H9 (cell line): Measurements from ENCODE around the gene CMTM5. TPM values are rescaled to one million over a fixed set of nuclear protein-coding genes. Genes with fewer than 3 reads are reported as not detected.

Experiments
- DNase-seq: peaks from one replicate; pipeline ENCODE4 v3.0.0-alpha.2; 2017
- H2AFZ ChIP-seq: one replicate; pipeline ENCODE4 v1.6.1; 2013; ENCODE audit warnings: mild to moderate bottlenecking, low read length, control low read depth, moderate library complexity
- H2AK5ac ChIP-seq: 2 replicates; pipeline ENCODE4 v1.6.1; 2013; ENCODE audit warnings: low read length, control low read depth, mixed read lengths; ENCODE audit not compliant: insufficient read length
- H2BK120ac ChIP-seq: one replicate; pipeline ENCODE4 v1.6.1; 2013; ENCODE audit warnings: low read depth, mild to moderate bottlenecking, low read length, control low read depth, inconsistent platforms; ENCODE audit not compliant: poor library complexity, severe bottlenecking
- H2BK12ac ChIP-seq: 2 replicates; pipeline ENCODE4 v1.6.1; 2013; ENCODE audit warnings: low read length, control low read depth, mixed read lengths, low read depth; ENCODE audit not compliant: insufficient read length
- H2BK15ac ChIP-seq: 2 replicates; pipeline ENCODE4 v1.6.1; 2013; ENCODE audit warnings: low read depth, low read length, control low read depth
- H2BK20ac ChIP-seq: one replicate; pipeline ENCODE4 v1.6.1; 2013; ENCODE audit warnings: low read depth, mild to moderate bottlenecking, low read length, control low read depth, inconsistent platforms; ENCODE audit not compliant: poor library complexity, severe bottlenecking
- H2BK5ac ChIP-seq: 2 replicates; pipeline ENCODE4 v1.6.1; 2013; ENCODE audit warnings: low read length, control low read depth, mixed read lengths; ENCODE audit not compliant: insufficient read length
- H3K14ac ChIP-seq: 2 replicates; pipeline ENCODE4 v1.6.1; 2013; ENCODE audit warnings: low read length, control low read depth; ENCODE audit not compliant: insufficient read depth
- H3K18ac ChIP-seq: 2 replicates; pipeline ENCODE4 v1.6.1; 2013; ENCODE audit warnings: low read depth, mild to moderate bottlenecking, mixed read lengths, low read length, control low read depth; ENCODE audit not compliant: insufficient read length
- H3K23ac ChIP-seq: 2 replicates; pipeline ENCODE4 v1.6.1; 2013; ENCODE audit warnings: low read length, control low read depth, mixed read lengths, low read depth; ENCODE audit not compliant: insufficient read length
- H3K23me2 ChIP-seq: 2 replicates; pipeline ENCODE4 v1.6.1; 2013; ENCODE audit warnings: low read depth, mild to moderate bottlenecking, mixed read lengths, low read length, control low read depth; ENCODE audit not compliant: insufficient read length, poor library complexity, severe bottlenecking
- H3K27ac ChIP-seq: 2 replicates; pipeline ENCODE4 v1.5.1; 2013; ENCODE audit warnings: low read length, control low read depth, mixed read lengths, low read depth; ENCODE audit not compliant: insufficient read length
- H3K27me3 ChIP-seq: 2 replicates; pipeline ENCODE4 v1.6.1; 2013; ENCODE audit warnings: low read length, control low read depth, inconsistent platforms; ENCODE audit not compliant: insufficient read depth
- H3K4ac ChIP-seq: 2 replicates; pipeline ENCODE4 v1.6.1; 2013; ENCODE audit warnings: low read depth, mild to moderate bottlenecking, control low read depth, inconsistent platforms, low read length, moderate library complexity
- H3K4me1 ChIP-seq: 2 replicates; pipeline ENCODE4 v1.6.1; 2013; ENCODE audit warnings: low read length, control low read depth, inconsistent platforms; ENCODE audit not compliant: insufficient read depth
- H3K4me2 ChIP-seq: 2 replicates; pipeline ENCODE4 v1.6.1; 2013; ENCODE audit warnings: low read length, control low read depth, mixed read lengths; ENCODE audit not compliant: insufficient read length, insufficient read depth
- H3K56ac ChIP-seq: 2 replicates; pipeline ENCODE4 v1.6.1; 2013; ENCODE audit warnings: low read depth, mild to moderate bottlenecking, mixed read lengths, low read length, control low read depth; ENCODE audit not compliant: insufficient read length
- H3K79me1 ChIP-seq: 2 replicates; pipeline ENCODE4 v1.6.1; 2013; ENCODE audit warnings: low read depth, mild to moderate bottlenecking, moderate library complexity, low read length, control low read depth, inconsistent platforms; ENCODE audit not compliant: insufficient read depth, poor library complexity, severe bottlenecking
- H3K79me2 ChIP-seq: 2 replicates; pipeline ENCODE4 v1.6.1; 2013; ENCODE audit warnings: low read length, control low read depth, inconsistent platforms; ENCODE audit not compliant: insufficient read depth
- H3K9ac ChIP-seq: 2 replicates; pipeline ENCODE4 v1.6.1; 2013; ENCODE audit warnings: low read length, control low read depth, mixed read lengths; ENCODE audit not compliant: insufficient read length; ENCODE audit errors: extremely low read depth
- H3K9me3 ChIP-seq: one replicate; pipeline ENCODE4 v1.6.1; 2013; ENCODE audit warnings: low read depth, low read length, inconsistent platforms; ENCODE audit not compliant: control insufficient read depth
- H3T11ph ChIP-seq: one replicate; pipeline ENCODE4 v1.6.1; 2013; ENCODE audit warnings: mild to moderate bottlenecking, low read length, control low read depth, inconsistent platforms
- H4K20me1 ChIP-seq: one replicate; pipeline ENCODE4 v1.6.1; 2013; ENCODE audit not compliant: control insufficient read depth, insufficient read length, insufficient read depth
- H4K5ac ChIP-seq: 2 replicates; pipeline ENCODE4 v1.6.1; 2013; ENCODE audit warnings: low read depth, mild to moderate bottlenecking, mixed read lengths, low read length, control low read depth; ENCODE audit not compliant: insufficient read length
- H4K8ac ChIP-seq: replicated peaks from 2 replicates; pipeline ENCODE4 v1.6.1; 2013; ENCODE audit warnings: low read length, control low read depth, mixed read lengths, low read depth; ENCODE audit not compliant: insufficient read length
- H4K91ac ChIP-seq: 2 replicates; pipeline ENCODE4 v1.6.1; 2013; ENCODE audit warnings: low read depth, mild to moderate bottlenecking, moderate library complexity, mixed read lengths, low read length, control low read depth; ENCODE audit not compliant: insufficient read length
- H3K27ac Mint-ChIP-seq, 3 experiments: 2 replicates in 2 of 3; 3 replicates in 1 of 3; pipeline ENCODE4 v1.8.0; 2020 to 2021; ENCODE audit warnings: mixed read lengths in 3 of 3, mild to moderate bottlenecking in 1 of 3, moderate library complexity in 1 of 3
- H3K27me3 Mint-ChIP-seq: 2 replicates; pipeline ENCODE4 v1.8.0; 2021; ENCODE audit warnings: low read depth, mild to moderate bottlenecking, moderate library complexity, mixed read lengths
- H3K36me3 Mint-ChIP-seq, 3 experiments: 2 replicates in 2 of 3; 3 replicates in 1 of 3; pipeline ENCODE4 v1.8.0; 2020 to 2021; ENCODE audit warnings: low read depth in 3 of 3, mixed read lengths in 3 of 3; ENCODE audit not compliant: insufficient read depth in 1 of 3
- H3K4me1 Mint-ChIP-seq, 2 experiments: 2 replicates each; pipeline ENCODE4 v1.8.0; 2020; ENCODE audit warnings: mixed read lengths in 2 of 2
- H3K4me3 Mint-ChIP-seq, 2 experiments: 2 replicates in 1 of 2; 3 replicates in 1 of 2; pipeline ENCODE4 v1.8.0; 2020 to 2021; ENCODE audit warnings: mild to moderate bottlenecking in 2 of 2, mixed read lengths in 2 of 2, moderate library complexity in 1 of 2
- H3K9me3 Mint-ChIP-seq, 2 experiments: 2 replicates in 1 of 2; 3 replicates in 1 of 2; pipeline ENCODE4 v1.8.0; 2020; ENCODE audit warnings: mild to moderate bottlenecking in 2 of 2, mixed read lengths in 2 of 2, moderate library complexity in 1 of 2
- WGBS: extraction: QIAGEN DNeasy Blood & Tissue Kit; methylation state at CpG from one replicate; pipeline ENCODE4 v1.1.7; 2013; ENCODE audit warnings: missing lambda C conversion rate, low lambda C conversion rate, mixed read lengths; ENCODE audit not compliant: insufficient read length; ENCODE audit errors: extremely low coverage; 5-methylcytosine and 5-hydroxymethylcytosine counted together
- total RNA-seq: library from RNA; stranded (reverse); gene quantifications from 2 replicates; pipeline ENCODE4 v1.2.1, GENCODE V29; 2021
- TF ChIP-seq, protein P1 (sequence below): fragments of 200-600 bp; sonication (generic); conservative IDR thresholded peaks from 3 replicates; pipeline ENCODE4 v1.8.0; 2021; ENCODE audit warnings: antibody characterized with exemption, mild to moderate bottlenecking

Gene CMTM5
- total RNA-seq, 1 experiment from 2014 or later: not detected

DNA sequence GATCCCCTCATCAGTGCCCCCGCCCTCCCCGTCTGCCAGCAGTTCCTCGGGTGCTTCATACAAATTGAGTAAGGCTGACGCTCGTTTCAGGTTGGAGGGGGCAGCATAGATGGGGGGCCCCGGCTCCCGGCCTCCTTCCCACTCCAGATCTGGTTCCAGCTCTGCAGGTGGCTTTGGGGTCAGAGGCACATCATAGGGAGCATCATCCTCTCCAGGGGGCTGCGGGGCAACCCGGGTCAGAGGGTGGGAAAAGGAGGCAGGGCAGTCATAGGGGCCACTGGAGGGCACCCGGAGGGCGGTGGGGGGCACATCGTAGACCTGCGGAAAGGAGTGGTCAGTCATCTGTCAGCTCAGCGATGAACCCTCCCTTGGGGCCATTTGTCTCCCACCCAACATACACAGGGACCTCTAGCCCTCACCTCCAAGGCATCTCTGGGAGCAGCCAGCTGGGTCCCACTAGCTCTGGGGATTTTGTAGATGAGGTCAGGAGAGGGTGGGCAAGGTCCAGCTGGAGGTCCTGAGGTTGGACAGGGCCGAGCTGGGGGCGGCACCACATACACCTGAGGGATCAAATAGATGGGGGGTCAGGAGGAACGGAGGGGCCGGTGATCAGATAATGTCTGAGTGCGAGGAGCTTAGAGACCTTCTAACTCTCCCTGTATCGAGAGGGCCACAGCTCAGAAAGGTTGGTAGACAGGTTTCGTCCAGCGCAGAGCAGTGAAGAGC is 17.0 kb upstream of the CMTM5 start:
- H4K8ac ChIP-seq: no peak overlapping the region
- H3K9me3 ChIP-seq: no peaks in the 10 kb centered on the region

More for the DNA sequence above, 17.0 kb upstream of the CMTM5 start:
- Histone ChIP-seq H3K4me2 (no peak overlapping the region), H3K18ac (no peak overlapping the region), H3K27me3 (no peaks in the 10 kb centered on the region; the same call in 1 of the 2 replicates), H3K23ac (no peak overlapping the region), H3K4ac (no peak overlapping the region), H3T11ph (no peak overlapping the region), H2AFZ (no peak overlapping the region), H2BK5ac (no peak overlapping the region), H3K14ac (no peak overlapping the region), H4K20me1 (no peaks in the 10 kb centered on the region), H3K27ac (no peak overlapping the region), H3K79me1 (no peaks in the 10 kb centered on the region), H3K79me2 (no peaks in the 10 kb centered on the region), H2BK20ac (no peak overlapping the region), H3K23me2 (peaks cover 10% of the 10 kb centered on the region), H4K5ac (no peak overlapping the region), H2BK120ac (no peak overlapping the region), H3K9ac (no peak overlapping the region), H3K4me1 (peaks cover 4% of the 10 kb centered on the region; the same call in 1 of the 2 replicates), H2BK12ac (no peak overlapping the region), H3K56ac (no peak overlapping the region), H2AK5ac (no peak overlapping the region), H4K91ac (no peak overlapping the region), H2BK15ac (no peak overlapping the region)
- Mint-ChIP-seq H3K9me3 (no peaks in the 10 kb centered on the region; a peak in 1 of 5 replicates), H3K36me3 (peaks cover 21 to 58% (median 43%) of the 10 kb centered on the region in 3 experiments), H3K27ac (peak overlapping the region in 1 of 3 experiments; percentile 67; a peak in 1 of 7 replicates), H3K27me3 (peaks cover 8% of the 10 kb centered on the region), H3K4me1 (peaks cover 23 to 28% of the 10 kb centered on the region in 2 experiments), H3K4me3 (no peak overlapping the region)
- no CpG with 5 or more reads among the region's 22 CpGs for WGBS
- DNase-seq: no peak
- TF ChIP-seq, protein P1, sequence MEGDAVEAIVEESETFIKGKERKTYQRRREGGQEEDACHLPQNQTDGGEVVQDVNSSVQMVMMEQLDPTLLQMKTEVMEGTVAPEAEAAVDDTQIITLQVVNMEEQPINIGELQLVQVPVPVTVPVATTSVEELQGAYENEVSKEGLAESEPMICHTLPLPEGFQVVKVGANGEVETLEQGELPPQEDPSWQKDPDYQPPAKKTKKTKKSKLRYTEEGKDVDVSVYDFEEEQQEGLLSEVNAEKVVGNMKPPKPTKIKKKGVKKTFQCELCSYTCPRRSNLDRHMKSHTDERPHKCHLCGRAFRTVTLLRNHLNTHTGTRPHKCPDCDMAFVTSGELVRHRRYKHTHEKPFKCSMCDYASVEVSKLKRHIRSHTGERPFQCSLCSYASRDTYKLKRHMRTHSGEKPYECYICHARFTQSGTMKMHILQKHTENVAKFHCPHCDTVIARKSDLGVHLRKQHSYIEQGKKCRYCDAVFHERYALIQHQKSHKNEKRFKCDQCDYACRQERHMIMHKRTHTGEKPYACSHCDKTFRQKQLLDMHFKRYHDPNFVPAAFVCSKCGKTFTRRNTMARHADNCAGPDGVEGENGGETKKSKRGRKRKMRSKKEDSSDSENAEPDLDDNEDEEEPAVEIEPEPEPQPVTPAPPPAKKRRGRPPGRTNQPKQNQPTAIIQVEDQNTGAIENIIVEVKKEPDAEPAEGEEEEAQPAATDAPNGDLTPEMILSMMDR: no peak
